Measurements from ENCODE around the gene RIC1.
"Not testable (repeated sequence)": the region's sequence is repeated elsewhere in the genome, so short reads cannot be mapped to it uniquely, and the experiment has no call there.

Gene RIC1

GRCh38 chr9:5743109-5743508 lies 114.2 kb downstream of the RIC1 start:
- no peak for DNase-seq

- DNase-seq, result no peak
Measured at GRCh38 chr9:5748438-5748837, 119.5 kb downstream of the RIC1 start.

- DNase-seq, result no peak
Measured at GRCh38 chr9:5749306-5749705, 120.4 kb downstream of the RIC1 start.

GRCh38 chr9:5750569-5750968 lies 121.7 kb downstream of the RIC1 start:
- DNase-seq, result no peak

- no peak for DNase-seq
Measured at GRCh38 chr9:5756633-5757032, 127.7 kb downstream of the RIC1 start.

GRCh38 chr9:5760338-5760737 lies 131.4 kb downstream of the RIC1 start:
- no peak for DNase-seq

GRCh38 chr9:5762421-5762820 lies 133.5 kb downstream of the RIC1 start:
- no peak for DNase-seq

GRCh38 chr9:5764130-5764868 lies 135.4 kb downstream of the RIC1 start:
- no peak for DNase-seq

- no peak for DNase-seq
Measured at GRCh38 chr9:5767968-5768932, 139.3 kb downstream of the RIC1 start.

GRCh38 chr9:5773324-5773999 lies 144.6 kb downstream of the RIC1 start:
- DNase-seq, result no peak

GRCh38 chr9:5778805-5779204 lies 149.9 kb downstream of the RIC1 start:
- no peak for DNase-seq

GRCh38 chr9:5779705-5780218 lies 150.9 kb downstream of the RIC1 start:
- DNase-seq, result not testable (repeated sequence)

GRCh38 chr9:5783420-5783819 lies 154.5 kb downstream of the RIC1 start:
- DNase-seq, result not testable (repeated sequence)

GRCh38 chr9:5783982-5784381 lies 155.1 kb downstream of the RIC1 start:
- DNase-seq, result no peak

GRCh38 chr9:5784526-5785315 lies 155.8 kb downstream of the RIC1 start:
- DNase-seq, result no peak

- DNase-seq, result no peak
Measured at GRCh38 chr9:5786370-5787127, 157.6 kb downstream of the RIC1 start.

- no peak for DNase-seq
Measured at GRCh38 chr9:5787220-5787619, 158.3 kb downstream of the RIC1 start.

- DNase-seq, result no peak
Measured at GRCh38 chr9:5787759-5788302, 158.9 kb downstream of the RIC1 start.

GRCh38 chr9:5789489-5789888 lies 160.6 kb downstream of the RIC1 start:
- no peak for DNase-seq

- DNase-seq, result no peak
Measured at GRCh38 chr9:5790923-5791322, 162.0 kb downstream of the RIC1 start.

- DNase-seq, result no peak
Measured at GRCh38 chr9:5791870-5792269, 163.0 kb downstream of the RIC1 start.

All from NCI-H1694 treated with DMSO at 0.1 percent for 48 hours (cell line).